ENCODE results near the gene MYH7. TPM values are rescaled to one million over a fixed set of nuclear protein-coding genes. Genes with fewer than 3 reads are reported as not detected.

The MYH7 gene
- total RNA-seq: not detected in 2 replicates

GRCh38 chr14:23435543-23436326, at the start of gene MYH7:
TSS of gene MYH7 (minus strand) at chr14:23435660. CDS start at chr14:23433732, 1,928 bp downstream.

GRCh38 chr14:23469127-23469905, 33.9 kb upstream of the MYH7 start, which contains the start of gene NGDN:
TSS of gene NGDN (plus strand) at chr14:23469703. CDS start at chr14:23469716, 13 bp downstream.

DNA sequence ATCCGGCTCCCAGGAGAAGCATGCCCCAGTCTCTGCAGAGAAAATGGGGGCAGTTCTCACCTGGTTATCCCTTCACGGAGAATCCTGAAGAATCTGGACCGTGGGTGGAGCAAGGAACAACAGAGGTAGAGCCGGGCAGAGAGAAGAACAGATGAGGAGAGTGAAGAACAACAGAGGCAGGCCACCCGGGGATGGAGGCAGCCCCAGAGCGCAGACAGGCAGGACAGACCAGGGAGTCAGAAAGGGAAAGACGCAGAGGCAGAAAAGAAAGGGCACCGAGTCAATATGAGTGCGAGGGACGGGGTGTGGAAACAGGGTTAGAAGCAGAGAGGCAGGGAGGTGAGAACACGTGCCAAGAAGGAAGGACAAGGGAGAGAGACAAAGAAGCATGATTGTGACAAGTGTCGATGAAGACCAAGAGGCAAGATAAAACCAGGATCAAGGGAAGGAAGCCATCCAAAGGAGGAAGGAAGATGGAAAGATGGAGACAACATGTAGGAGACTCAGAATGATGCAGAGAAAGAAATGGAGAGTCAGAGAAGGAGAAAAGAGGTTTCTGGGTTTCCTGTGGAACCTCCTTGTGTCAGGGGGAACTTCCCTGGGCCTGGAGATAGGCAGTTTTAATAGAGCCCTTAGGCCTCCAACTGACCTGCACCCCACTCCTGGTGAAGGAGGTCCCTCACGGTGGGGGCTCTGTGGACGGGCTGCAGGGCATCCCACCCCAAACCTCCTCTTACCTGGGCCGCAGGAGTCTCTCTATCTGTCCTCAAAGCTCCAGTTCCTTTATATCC, 27.7 kb downstream of the MYH7 start, which contains the start of gene MYH6:
Gene MYH6 (minus strand): TSS at position 758 of the 791 bp plus-strand sequence. CDS start 1,050 bp downstream, outside the sequence.

DNA sequence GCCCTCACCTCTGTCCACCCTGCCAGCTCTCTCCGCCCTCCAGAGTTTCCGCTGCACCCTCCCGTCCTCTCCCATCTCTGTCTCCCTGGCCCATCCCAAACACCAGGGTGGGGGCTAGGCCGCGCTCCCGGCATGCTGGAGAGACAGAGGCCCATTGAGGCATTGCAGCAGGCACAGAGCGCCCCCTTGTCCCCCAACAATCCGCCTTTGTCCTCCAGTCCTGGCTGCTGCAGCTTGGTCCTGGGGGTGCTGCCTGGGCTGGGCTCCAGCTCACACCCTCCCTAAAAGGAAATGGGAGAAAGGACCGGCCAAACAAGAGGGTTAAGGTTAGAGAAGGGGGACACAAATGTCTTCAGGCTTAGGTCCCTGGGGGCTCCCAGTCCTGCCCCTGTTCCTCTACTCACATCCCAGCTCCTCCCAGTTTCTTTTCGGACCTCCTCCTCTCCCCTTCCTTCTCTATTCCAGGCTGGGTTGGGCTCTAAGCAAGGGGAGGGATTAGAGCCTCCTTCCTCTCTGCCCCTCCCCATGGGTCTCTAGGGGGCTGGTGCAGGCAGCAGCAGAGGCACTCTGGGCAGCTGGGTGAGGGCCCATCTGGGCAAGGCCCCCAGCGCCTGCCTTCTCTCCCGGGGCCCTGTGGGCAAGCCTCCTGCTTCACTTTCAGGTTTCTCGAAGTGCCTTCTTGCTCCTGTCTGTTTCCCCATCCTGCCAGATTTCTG, 58.8 kb downstream of the MYH7 start, which contains the start of gene CMTM5:
Gene CMTM5 (plus strand): TSS at position 565 of the 716 bp plus-strand sequence. CDS start 206 bp downstream, outside the sequence.

DNA sequence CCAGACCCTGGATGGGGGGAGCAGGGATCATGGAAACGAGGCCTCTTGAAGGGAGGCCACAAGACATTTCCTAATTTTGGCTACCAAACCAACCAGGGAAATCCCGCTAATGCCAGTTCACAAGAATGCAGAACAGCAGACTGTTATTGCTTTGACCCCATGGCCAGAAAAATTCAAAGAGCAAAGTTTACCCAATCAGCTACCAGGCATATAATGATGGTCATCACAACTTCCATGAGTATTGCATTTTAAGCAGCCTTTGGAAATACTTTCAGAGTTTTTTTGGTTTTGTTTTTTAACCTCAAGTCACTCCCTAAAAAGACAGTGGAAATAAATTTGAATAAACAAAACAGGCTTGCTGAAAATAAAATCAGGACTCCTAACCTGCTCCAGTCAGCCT, 63.0 kb downstream of the MYH7 start, which contains the start of gene IL25:
Gene IL25 (plus strand): TSS at position 301 of the 400 bp plus-strand sequence.

GRCh38 chr14:23365036-23365731, 70.3 kb downstream of the MYH7 start, which contains the start of gene EFS:
TSS of gene EFS (minus strand) at chr14:23365172. CDS start at chr14:23365025, 147 bp downstream.

Other genes with a start within 250 kb of the MYH7 start
- gene RNF212B, start 197.7 kb downstream of the MYH7 start, total RNA-seq: not detected in 2 replicates
- 3.6 and 4.9 TPM in 2 replicates for gene HOMEZ, start 149.5 kb downstream of the MYH7 start, total RNA-seq
- 2.3 and 3.0 TPM in 2 replicates for gene PPP1R3E, start 132.8 kb downstream of the MYH7 start, total RNA-seq
- gene BCL2L2, start 128.8 kb downstream of the MYH7 start, total RNA-seq: 18.4 and 24.9 TPM in 2 replicates
- 98.9 and 104 TPM in 2 replicates for gene PABPN1, start 114.2 kb downstream of the MYH7 start, total RNA-seq
- 30.4 and 54.9 TPM in 2 replicates for gene SLC22A17, start 82.8 kb downstream of the MYH7 start, total RNA-seq
- gene EFS, start 70.5 kb downstream of the MYH7 start, total RNA-seq: 1.8 and 5.6 TPM in 2 replicates
- not detected in 2 replicates for gene IL25, start 62.9 kb downstream of the MYH7 start, total RNA-seq
- gene CMTM5, start 58.6 kb downstream of the MYH7 start, total RNA-seq: not detected in 2 replicates
- gene MYH6, start 27.4 kb downstream of the MYH7 start, total RNA-seq: not detected in 2 replicates
- 34.2 and 41.0 TPM in 2 replicates for gene NGDN, start 34.0 kb upstream of the MYH7 start, total RNA-seq
- gene ZFHX2, start 116.1 kb upstream of the MYH7 start, total RNA-seq: 0.30 and 0.97 TPM in 2 replicates
- gene THTPA, start 120.6 kb upstream of the MYH7 start, total RNA-seq: 13.0 and 24.3 TPM in 2 replicates
- gene AP1G2, start 132.1 kb upstream of the MYH7 start, total RNA-seq: 8.9 and 14.0 TPM in 2 replicates
- not detected in 2 replicates for gene JPH4, start 143.1 kb upstream of the MYH7 start, total RNA-seq
- 1.3 and 3.9 TPM in 2 replicates for gene DHRS2, start 200.7 kb upstream of the MYH7 start, total RNA-seq